ENCODE measurements around the gene ARHGEF33.

GRCh38 chr2:39017334-39017733 is 127.7 kb downstream of the ARHGEF33 start:
- no peak for TF ChIP-seq CTCF (IDR thresholded peaks at IDR 0.05; ENCODE audit: low read depth, low read length)
- TF ChIP-seq EZH2phosphoT487 (IDR thresholded peaks at IDR 0.05; ENCODE audit: low read depth), result no peak

All from OCI-LY3 (cell line).